GM19467 (cell line): ENCODE results near the gene KCTD5.

Experiments
- ATAC-seq: cut with Tn5 transposase; IDR thresholded peaks from one replicate; pipeline ENCODE4 v1.9.1; 2021; ENCODE audit warnings: mild to moderate bottlenecking, moderate library complexity; ENCODE audit not compliant: unreplicated experiment

KCTD5 gene

GRCh38 chr16:2708955-2709587 is 26.7 kb downstream of the KCTD5 start:
- ATAC-seq: no peak

GRCh38 chr16:2709588-2709984 is 27.3 kb downstream of the KCTD5 start:
- ATAC-seq: no peak

GRCh38 chr16:2710021-2710710 is 27.8 kb downstream of the KCTD5 start:
- no peak for ATAC-seq

GRCh38 chr16:2710711-2711231 is 28.4 kb downstream of the KCTD5 start:
- ATAC-seq: no peak

GRCh38 chr16:2711370-2712062 is 29.2 kb downstream of the KCTD5 start:
- no peak for ATAC-seq

GRCh38 chr16:2712063-2712441 is 29.7 kb downstream of the KCTD5 start:
- ATAC-seq: no peak

GRCh38 chr16:2712546-2712945 is 30.2 kb downstream of the KCTD5 start:
- ATAC-seq: no peak

- no peak for ATAC-seq
Measured at GRCh38 chr16:2713523-2713922, 31.2 kb downstream of the KCTD5 start.

- no peak for ATAC-seq
Measured at GRCh38 chr16:2713985-2714774, 31.9 kb downstream of the KCTD5 start.

- ATAC-seq: no peak
Measured at GRCh38 chr16:2715064-2715463, 32.7 kb downstream of the KCTD5 start.

- no peak for ATAC-seq
Measured at GRCh38 chr16:2715519-2715918, 33.2 kb downstream of the KCTD5 start.

GRCh38 chr16:2715966-2716885 is 33.9 kb downstream of the KCTD5 start:
- no peak for ATAC-seq

GRCh38 chr16:2716948-2717347 is 34.6 kb downstream of the KCTD5 start:
- ATAC-seq: no peak

GRCh38 chr16:2717383-2718263 is 35.3 kb downstream of the KCTD5 start:
- ATAC-seq: no peak

- no peak for ATAC-seq
Measured at GRCh38 chr16:2719328-2720063, 37.2 kb downstream of the KCTD5 start.

GRCh38 chr16:2720064-2720457 is 37.7 kb downstream of the KCTD5 start, which contains the start of gene PRSS27:
Gene PRSS27 (minus strand): TSS chr16:2720224. CDS start chr16:2720160, 64 bp downstream.
- no peak for ATAC-seq

GRCh38 chr16:2720719-2721633 is 38.7 kb downstream of the KCTD5 start:
- peak; percentile 63 for ATAC-seq
